22Rv1 (cell line): ENCODE data around the gene SLIT3.

Source experiments
- CTCF ChIP-seq: fragments of 450-650 bp; IDR thresholded peaks from 2 replicates; pipeline ENCODE4 v1.5.1; 2017; ENCODE audit warnings: mild to moderate bottlenecking
- ZFX ChIP-seq: fragments of 450-650 bp; IDR thresholded peaks from 2 replicates; pipeline ENCODE4 v1.6.1; 2017; ENCODE audit warnings: antibody characterized with exemption, borderline replicate concordance

GRCh38 chr5:168786147-168786546 is 514.8 kb downstream of the SLIT3 start:
- TF ChIP-seq CTCF (no peak), ZFX (no peak)
